ENCODE data around the gene RNASE11.

Gene RNASE11

DNA sequence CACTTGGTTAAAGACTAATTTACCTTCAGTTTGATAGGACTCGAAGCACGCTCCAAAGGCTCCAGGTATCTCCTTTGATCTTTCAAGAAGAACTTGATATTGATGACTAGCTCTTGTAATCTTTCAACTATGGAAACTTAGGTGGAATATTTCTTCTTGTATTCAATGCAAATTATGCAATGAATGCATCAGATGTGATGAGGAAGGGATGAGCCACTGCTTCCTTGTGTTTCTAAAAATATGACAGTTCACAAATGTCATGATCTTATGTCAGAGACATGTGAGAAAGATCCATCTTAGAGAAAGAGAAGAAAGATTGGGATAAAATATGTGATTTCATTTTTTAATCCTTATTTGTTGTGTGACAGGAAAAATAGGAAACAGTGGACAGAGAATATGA lies 36.9 kb downstream of the RNASE11 start:
- Histone ChIP-seq H3K4me3 (ENCODE audit: low read depth, low read length) (no peak overlapping the region), H3K9me3 (ENCODE audit: control insufficient read depth, insufficient read depth, low read depth, low read length) (no peaks in the 10 kb centered on the region), H3K4me1 (ENCODE audit: control insufficient read depth, insufficient read depth, low read length) (no peaks in the 10 kb centered on the region), H3K27ac (ENCODE audit: extremely low read depth, low read depth, low read length) (no peak overlapping the region), H3K36me3 (ENCODE audit: control insufficient read depth in 2 of 2, insufficient read depth in 1 of 2, low read length in 2 of 2) (no peaks in the 10 kb centered on the region)
- ChIA-PET POLR2A (no interaction called here), CTCF (interaction anchor here (0.8 kb wide), 1 partner anchor 12 kb away, joined by 3 read pairs; no protein-coding TSS in a partner anchor)
- TF ChIP-seq ZNF394 (tag by site-specific recombination; IDR thresholded peaks at IDR 0.05; ENCODE audit: borderline replicate concordance) (no peak), ZNF248 (tag by site-specific recombination; IDR thresholded peaks at IDR 0.05) (no peak), GFI1B (tag by site-specific recombination; IDR thresholded peaks at IDR 0.05) (no peak), ZNF76 (tag by site-specific recombination; IDR thresholded peaks at IDR 0.05; ENCODE audit: borderline replicate concordance, low read depth) (no peak), ZBTB20 (tag by site-specific recombination; IDR thresholded peaks at IDR 0.05) (no peak), ZNF155 (tag by site-specific recombination; IDR thresholded peaks at IDR 0.05) (no peak), KLF9 (tag by site-specific recombination; IDR thresholded peaks at IDR 0.05; ENCODE audit: low read depth) (no peak), ZNF350 (tag by site-specific recombination; IDR thresholded peaks at IDR 0.05) (no peak), ZNF561 (tag by site-specific recombination; IDR thresholded peaks at IDR 0.05; ENCODE audit: borderline replicate concordance) (no peak), EGR2 (tag by site-specific recombination; IDR thresholded peaks at IDR 0.05; ENCODE audit: low read depth) (no peak), ZNF23 (tag by site-specific recombination; IDR thresholded peaks at IDR 0.05; ENCODE audit: borderline replicate concordance) (no peak), ZNF10 (tag by site-specific recombination; IDR thresholded peaks at IDR 0.05) (no peak), ZNF837 (tag by site-specific recombination; IDR thresholded peaks at IDR 0.05) (no peak), WT1 (tag by site-specific recombination; IDR thresholded peaks at IDR 0.05) (no peak), ZFHX2 (tag by site-specific recombination; conservative IDR thresholded peaks at IDR 0.05) (no peak)
- TF ChIP-seq, protein P1, sequence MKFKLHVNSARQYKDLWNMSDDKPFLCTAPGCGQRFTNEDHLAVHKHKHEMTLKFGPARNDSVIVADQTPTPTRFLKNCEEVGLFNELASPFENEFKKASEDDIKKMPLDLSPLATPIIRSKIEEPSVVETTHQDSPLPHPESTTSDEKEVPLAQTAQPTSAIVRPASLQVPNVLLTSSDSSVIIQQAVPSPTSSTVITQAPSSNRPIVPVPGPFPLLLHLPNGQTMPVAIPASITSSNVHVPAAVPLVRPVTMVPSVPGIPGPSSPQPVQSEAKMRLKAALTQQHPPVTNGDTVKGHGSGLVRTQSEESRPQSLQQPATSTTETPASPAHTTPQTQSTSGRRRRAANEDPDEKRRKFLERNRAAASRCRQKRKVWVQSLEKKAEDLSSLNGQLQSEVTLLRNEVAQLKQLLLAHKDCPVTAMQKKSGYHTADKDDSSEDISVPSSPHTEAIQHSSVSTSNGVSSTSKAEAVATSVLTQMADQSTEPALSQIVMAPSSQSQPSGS (tag by site-specific recombination; IDR thresholded peaks at IDR 0.05; ENCODE audit: low read depth): no peak
- TF ChIP-seq, protein P2, sequence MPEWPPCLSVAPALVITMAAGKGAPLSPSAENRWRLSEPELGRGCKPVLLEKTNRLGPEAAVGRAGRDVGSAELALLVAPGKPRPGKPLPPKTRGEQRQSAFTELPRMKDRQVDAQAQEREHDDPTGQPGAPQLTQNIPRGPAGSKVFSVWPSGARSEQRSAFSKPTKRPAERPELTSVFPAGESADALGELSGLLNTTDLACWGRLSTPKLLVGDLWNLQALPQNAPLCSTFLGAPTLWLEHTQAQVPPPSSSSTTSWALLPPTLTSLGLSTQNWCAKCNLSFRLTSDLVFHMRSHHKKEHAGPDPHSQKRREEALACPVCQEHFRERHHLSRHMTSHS (tag by site-specific recombination; IDR thresholded peaks at IDR 0.05): no peak
- TF ChIP-seq, protein P3, sequence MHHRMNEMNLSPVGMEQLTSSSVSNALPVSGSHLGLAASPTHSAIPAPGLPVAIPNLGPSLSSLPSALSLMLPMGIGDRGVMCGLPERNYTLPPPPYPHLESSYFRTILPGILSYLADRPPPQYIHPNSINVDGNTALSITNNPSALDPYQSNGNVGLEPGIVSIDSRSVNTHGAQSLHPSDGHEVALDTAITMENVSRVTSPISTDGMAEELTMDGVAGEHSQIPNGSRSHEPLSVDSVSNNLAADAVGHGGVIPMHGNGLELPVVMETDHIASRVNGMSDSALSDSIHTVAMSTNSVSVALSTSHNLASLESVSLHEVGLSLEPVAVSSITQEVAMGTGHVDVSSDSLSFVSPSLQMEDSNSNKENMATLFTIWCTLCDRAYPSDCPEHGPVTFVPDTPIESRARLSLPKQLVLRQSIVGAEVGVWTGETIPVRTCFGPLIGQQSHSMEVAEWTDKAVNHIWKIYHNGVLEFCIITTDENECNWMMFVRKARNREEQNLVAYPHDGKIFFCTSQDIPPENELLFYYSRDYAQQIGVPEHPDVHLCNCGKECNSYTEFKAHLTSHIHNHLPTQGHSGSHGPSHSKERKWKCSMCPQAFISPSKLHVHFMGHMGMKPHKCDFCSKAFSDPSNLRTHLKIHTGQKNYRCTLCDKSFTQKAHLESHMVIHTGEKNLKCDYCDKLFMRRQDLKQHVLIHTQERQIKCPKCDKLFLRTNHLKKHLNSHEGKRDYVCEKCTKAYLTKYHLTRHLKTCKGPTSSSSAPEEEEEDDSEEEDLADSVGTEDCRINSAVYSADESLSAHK (tag by site-specific recombination; IDR thresholded peaks at IDR 0.05): no peak

DNA sequence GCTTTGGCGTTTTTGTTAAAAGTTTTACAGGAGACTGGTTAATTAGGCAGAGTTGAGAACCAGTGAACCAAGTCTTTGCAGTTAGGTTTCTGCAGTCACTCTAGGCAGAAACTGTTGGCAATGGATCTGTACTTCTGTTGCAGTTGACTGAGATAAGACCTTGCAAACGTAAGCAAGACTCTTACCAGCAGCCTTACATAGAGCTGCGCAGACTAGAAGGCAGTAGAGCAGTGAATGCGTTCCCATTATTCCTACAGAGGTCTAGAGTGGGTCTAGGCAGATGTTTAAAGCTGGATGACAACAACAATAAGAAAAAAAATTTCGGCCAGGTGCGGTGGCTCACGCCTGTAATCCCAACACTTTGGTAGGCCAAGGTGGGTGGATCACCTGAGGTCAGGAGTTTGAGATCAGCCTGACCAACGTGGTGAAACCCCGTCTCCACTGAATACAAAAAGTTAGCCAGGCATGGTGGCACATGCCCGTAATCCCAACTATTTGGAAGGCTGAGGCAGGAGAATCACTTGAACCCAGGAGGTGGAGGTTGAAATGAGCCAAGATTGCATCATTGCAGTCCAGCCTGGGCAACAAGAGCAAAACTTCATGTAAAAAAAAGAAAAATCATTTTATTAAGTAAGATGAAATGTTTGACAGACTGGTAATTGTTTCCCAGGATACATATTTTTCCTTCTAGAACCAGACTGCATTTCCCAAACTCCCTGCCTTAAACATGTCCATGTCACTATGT lies 39.2 kb downstream of the RNASE11 start:
- H3K9me3 ChIP-seq (ENCODE audit: control insufficient read depth, insufficient read depth, low read depth, low read length): no peaks in the 10 kb centered on the region
- no peak overlapping the region for H3K4me3 ChIP-seq (ENCODE audit: low read depth, low read length)
- H3K4me1 ChIP-seq (ENCODE audit: control insufficient read depth, insufficient read depth, low read length): no peaks in the 10 kb centered on the region
- CTCF ChIA-PET: interaction anchor here (0.5 to 1.0 kb wide), 6 partner anchors 14 to 221 kb away, joined by 3 to 5 read pairs (median 3); no protein-coding TSS in a partner anchor
- H3K36me3 ChIP-seq (ENCODE audit: control insufficient read depth in 2 of 2, insufficient read depth in 1 of 2, low read length in 2 of 2): no peaks in the 10 kb centered on the region
- POLR2A ChIA-PET: no interaction called here
- no peak overlapping the region for H3K27ac ChIP-seq (ENCODE audit: extremely low read depth, low read depth, low read length)
- TF ChIP-seq, protein P4, sequence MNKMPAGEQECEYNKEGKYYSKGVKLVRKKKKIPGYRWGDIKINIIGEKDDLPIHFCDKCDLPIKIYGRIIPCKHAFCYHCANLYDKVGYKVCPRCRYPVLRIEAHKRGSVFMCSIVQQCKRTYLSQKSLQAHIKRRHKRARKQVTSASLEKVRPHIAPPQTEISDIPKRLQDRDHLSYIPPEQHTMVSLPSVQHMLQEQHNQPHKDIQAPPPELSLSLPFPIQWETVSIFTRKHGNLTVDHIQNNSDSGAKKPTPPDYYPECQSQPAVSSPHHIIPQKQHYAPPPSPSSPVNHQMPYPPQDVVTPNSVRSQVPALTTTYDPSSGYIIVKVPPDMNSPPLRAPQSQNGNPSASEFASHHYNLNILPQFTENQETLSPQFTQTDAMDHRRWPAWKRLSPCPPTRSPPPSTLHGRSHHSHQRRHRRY (tag by site-specific recombination; IDR thresholded peaks at IDR 0.05): no peak
- TF ChIP-seq IKZF3 (tag by site-specific recombination; IDR thresholded peaks at IDR 0.05) (no peak), ZBTB1 (tag by site-specific recombination; IDR thresholded peaks at IDR 0.05) (no peak), ZNF302 (tag by site-specific recombination; IDR thresholded peaks at IDR 0.05; ENCODE audit: low read depth) (no peak), ZNF544 (tag by site-specific recombination; IDR thresholded peaks at IDR 0.05) (no peak), ZNF433 (tag by site-specific recombination; IDR thresholded peaks at IDR 0.05; ENCODE audit: low read depth) (no peak), ZNF48 (tag by site-specific recombination; IDR thresholded peaks at IDR 0.05) (no peak)
- TF ChIP-seq, protein P5, sequence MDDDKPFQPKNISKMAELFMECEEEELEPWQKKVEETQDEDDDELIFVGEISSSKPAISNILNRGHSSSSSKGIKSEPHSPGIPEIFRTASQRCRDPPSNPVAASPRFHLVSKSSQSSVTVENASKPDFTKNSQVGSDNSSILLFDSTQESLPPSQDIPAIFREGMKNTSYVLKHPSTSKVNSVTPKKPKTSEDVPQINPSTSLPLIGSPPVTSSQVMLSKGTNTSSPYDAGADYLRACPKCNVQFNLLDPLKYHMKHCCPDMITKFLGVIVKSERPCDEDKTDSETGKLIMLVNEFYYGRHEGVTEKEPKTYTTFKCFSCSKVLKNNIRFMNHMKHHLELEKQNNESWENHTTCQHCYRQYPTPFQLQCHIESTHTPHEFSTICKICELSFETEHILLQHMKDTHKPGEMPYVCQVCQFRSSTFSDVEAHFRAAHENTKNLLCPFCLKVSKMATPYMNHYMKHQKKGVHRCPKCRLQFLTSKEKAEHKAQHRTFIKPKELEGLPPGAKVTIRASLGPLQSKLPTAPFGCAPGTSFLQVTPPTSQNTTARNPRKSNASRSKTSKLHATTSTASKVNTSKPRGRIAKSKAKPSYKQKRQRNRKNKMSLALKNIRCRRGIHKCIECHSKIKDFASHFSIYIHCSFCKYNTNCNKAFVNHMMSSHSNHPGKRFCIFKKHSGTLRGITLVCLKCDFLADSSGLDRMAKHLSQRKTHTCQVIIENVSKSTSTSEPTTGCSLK (tag by site-specific recombination; IDR thresholded peaks at IDR 0.05): no peak

Data from HEK293 (cell line).